Measurements from ENCODE around the gene TMEM174.

DNA sequence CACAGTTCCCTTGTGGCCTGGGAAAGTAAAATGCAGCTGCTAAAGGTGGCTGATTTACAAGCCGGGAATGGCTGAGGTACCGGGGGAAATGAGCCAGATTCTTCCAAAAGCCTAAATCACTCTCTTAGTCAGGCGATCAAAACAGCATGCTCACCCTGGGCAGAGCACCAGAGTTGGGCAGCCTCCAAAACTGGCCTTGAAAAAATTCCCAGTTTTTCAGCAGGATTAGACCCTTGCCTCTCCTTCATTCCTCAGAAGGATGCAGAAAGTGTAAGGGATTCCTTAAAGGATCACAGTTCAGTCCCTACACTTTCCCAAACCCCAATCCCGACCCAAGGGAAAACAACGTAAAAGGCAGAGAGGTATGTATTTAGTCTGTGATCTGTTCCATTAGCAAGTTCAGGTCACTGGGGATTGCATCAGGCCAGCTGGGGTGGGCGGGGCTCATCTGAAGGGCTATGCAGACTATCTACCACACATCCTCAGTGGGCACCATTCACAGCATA lies 16.9 kb downstream of the TMEM174 start:
- TF ChIP-seq, protein P1, sequence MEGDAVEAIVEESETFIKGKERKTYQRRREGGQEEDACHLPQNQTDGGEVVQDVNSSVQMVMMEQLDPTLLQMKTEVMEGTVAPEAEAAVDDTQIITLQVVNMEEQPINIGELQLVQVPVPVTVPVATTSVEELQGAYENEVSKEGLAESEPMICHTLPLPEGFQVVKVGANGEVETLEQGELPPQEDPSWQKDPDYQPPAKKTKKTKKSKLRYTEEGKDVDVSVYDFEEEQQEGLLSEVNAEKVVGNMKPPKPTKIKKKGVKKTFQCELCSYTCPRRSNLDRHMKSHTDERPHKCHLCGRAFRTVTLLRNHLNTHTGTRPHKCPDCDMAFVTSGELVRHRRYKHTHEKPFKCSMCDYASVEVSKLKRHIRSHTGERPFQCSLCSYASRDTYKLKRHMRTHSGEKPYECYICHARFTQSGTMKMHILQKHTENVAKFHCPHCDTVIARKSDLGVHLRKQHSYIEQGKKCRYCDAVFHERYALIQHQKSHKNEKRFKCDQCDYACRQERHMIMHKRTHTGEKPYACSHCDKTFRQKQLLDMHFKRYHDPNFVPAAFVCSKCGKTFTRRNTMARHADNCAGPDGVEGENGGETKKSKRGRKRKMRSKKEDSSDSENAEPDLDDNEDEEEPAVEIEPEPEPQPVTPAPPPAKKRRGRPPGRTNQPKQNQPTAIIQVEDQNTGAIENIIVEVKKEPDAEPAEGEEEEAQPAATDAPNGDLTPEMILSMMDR (IDR thresholded peaks at IDR 0.05) = no peak
- TF ChIP-seq POLR2A (IDR thresholded peaks at IDR 0.05) (no peak), EP300 (IDR thresholded peaks at IDR 0.05) (no peak), POLR2AphosphoS5 (IDR thresholded peaks at IDR 0.05) (no peak)
